HCT116 (cell line): ENCODE measurements around the gene RCVRN. TPM values are rescaled to one million over a fixed set of nuclear protein-coding genes. Genes with fewer than 3 reads are reported as not detected.
A peak's percentile ranks its signal among the peaks of the same experiment; 100 is the strongest.

ENCODE experiments used
- ATAC-seq: fragments of 200-7000 bp; cut with Tn5 transposase; 2 replicates; pipeline ENCODE4 v1.9.1; 2020; ENCODE audit warnings: mild to moderate bottlenecking, moderate library complexity
- BruUV-seq: library from RNA; stranded (reverse); fragments of 400-500 nt; replicated peaks from 2 replicates; lab custom pipeline; 2021; lab: Mats Ljungman, UMichigan
- CTCF ChIA-PET: fragments of 300-600 bp; sonication (Branson Sonifier 250); formaldehyde crosslinking; loops from one replicate; lab custom pipeline; 2021; ENCODE audit warnings: antibody characterized with exemption; lab: Charles Lee
- POLR2A ChIA-PET: fragments of 300-600, 350-600 bp; sonication (Branson Sonifier 250); formaldehyde crosslinking; loops from one replicate; lab custom pipeline; 2021; ENCODE audit warnings: antibody characterized with exemption; lab: Charles Lee
- RAD21 ChIA-PET, 2 experiments: fragments of 300-600 bp; sonication (Branson Sonifier 250); formaldehyde crosslinking; loops; one replicate each; lab custom pipeline; 2023; ENCODE audit warnings: low total read pairs in 2 of 2; ENCODE audit not compliant: uncharacterized antibody in 2 of 2, unreplicated experiment in 2 of 2, low non-redundant PET in 1 of 2; lab: Charles Lee
- DNase-seq: peaks from one replicate; pipeline ENCODE4 v3.0.0-alpha.2; 2010; ENCODE audit warnings: low read depth, low spot score
- H2AFZ ChIP-seq: fragments of 200-600 bp; shearing (Covaris generic), sonication (generic); 2 replicates; pipeline ENCODE4 v1.6.1; 2017; ENCODE audit warnings: low read depth, mixed run types, mixed read lengths, antibody characterized with exemption, low read length; ENCODE audit not compliant: poor library complexity, severe bottlenecking
- H3K27ac ChIP-seq: 2 replicates; pipeline ENCODE4 v1.5.1; 2012; ENCODE audit warnings: low read depth, low read length
- H3K27me3 ChIP-seq: fragments of 200-600 bp; sonication (generic); 2 replicates; pipeline ENCODE4 v1.6.1; 2016; ENCODE audit warnings: mixed run types, low read length, mixed read lengths; ENCODE audit not compliant: insufficient read depth
- H3K36me3 ChIP-seq, 2 experiments: fragments of 200-500 bp in 1 of 2; fragments of 200-600 bp in 1 of 2; sonication (Bioruptor generic) in 1 of 2; sonication (generic) in 1 of 2; 2 replicates each; pipeline versions ENCODE4 v1.5.1 to v1.6.1; 2014 to 2016; ENCODE audit warnings: low read length in 2 of 2, inconsistent platforms in 1 of 2, mixed read lengths in 1 of 2, mixed run types in 1 of 2; ENCODE audit not compliant: insufficient read depth in 2 of 2, control insufficient read depth in 1 of 2
- H3K4me1 ChIP-seq, 2 experiments: fragments of 200-600 bp in 1 of 2; sonication (generic) in 1 of 2; 2 replicates each; pipeline versions ENCODE4 v1.5.1 to v1.6.1; 2012 to 2017; ENCODE audit warnings: low read length in 2 of 2, inconsistent platforms in 1 of 2, mild to moderate bottlenecking in 1 of 2, mixed read lengths in 1 of 2, mixed run types in 1 of 2, moderate library complexity in 1 of 2; ENCODE audit not compliant: insufficient read depth in 2 of 2, control insufficient read depth in 1 of 2
- H3K4me2 ChIP-seq: fragments of 200-600 bp; sonication (generic); 2 replicates; pipeline ENCODE4 v1.6.1; 2017; ENCODE audit warnings: mixed run types, low read length, mixed read lengths
- H3K4me3 ChIP-seq, 2 experiments: fragments of 200-600 bp in 1 of 2; sonication (generic) in 1 of 2; replicated peaks in 1 of 2; 2 replicates each; pipeline ENCODE4 v1.5.1; 2011 to 2016; ENCODE audit warnings: low read length in 2 of 2, control low read depth in 1 of 2, low read depth in 1 of 2, mild to moderate bottlenecking in 1 of 2, mixed read lengths in 1 of 2, mixed run types in 1 of 2
- H3K79me2 ChIP-seq: fragments of 200-600 bp; sonication (generic); 2 replicates; pipeline ENCODE4 v1.6.1; 2017; ENCODE audit warnings: mild to moderate bottlenecking, mixed run types, low read length, moderate library complexity, mixed read lengths; ENCODE audit not compliant: insufficient read depth
- H3K9ac ChIP-seq: fragments of 200-600 bp; sonication (generic); 2 replicates; pipeline ENCODE4 v1.6.1; 2016; ENCODE audit warnings: low read length, mixed read lengths
- H3K9me2 ChIP-seq: fragments of 200-600 bp; sonication (generic), shearing (Covaris generic); 2 replicates; pipeline ENCODE4 v1.6.1; 2017; ENCODE audit warnings: mixed run types, mild to moderate bottlenecking, moderate library complexity; ENCODE audit not compliant: insufficient read depth
- H3K9me3 ChIP-seq, 2 experiments: fragments of 200-500 bp in 1 of 2; fragments of 200-600 bp in 1 of 2; sonication (Bioruptor generic) in 1 of 2; sonication (generic) in 1 of 2; 2 replicates each; pipeline ENCODE4 v1.6.1; 2014 to 2017; ENCODE audit warnings: low read length in 2 of 2, mixed read lengths in 2 of 2, inconsistent platforms in 1 of 2, low read depth in 1 of 2, mild to moderate bottlenecking in 1 of 2, mixed run types in 1 of 2, moderate library complexity in 1 of 2; ENCODE audit not compliant: control insufficient read depth in 1 of 2, insufficient read depth in 1 of 2
- H4K20me1 ChIP-seq: fragments of 200-600 bp; sonication (generic), shearing (Covaris generic); 2 replicates; pipeline ENCODE4 v1.6.1; 2017; ENCODE audit warnings: mixed run types, mild to moderate bottlenecking, moderate library complexity; ENCODE audit not compliant: insufficient read depth
- CEBPB ChIP-seq: IDR thresholded peaks from 2 replicates; pipeline ENCODE4 v1.6.1; 2012; ENCODE audit warnings: low read depth
- CTCF ChIP-seq, 3 experiments: fragments of 200-600 bp in 1 of 3; sonication (generic) in 1 of 3; IDR thresholded peaks in 2 of 3; conservative IDR thresholded peaks in 1 of 3; 2 replicates each; pipeline ENCODE4 v1.5.1; 2012 to 2017; ENCODE audit warnings: low read depth in 2 of 3, low read length in 2 of 3, antibody characterized with exemption in 1 of 3, borderline replicate concordance in 1 of 3, control low read depth in 1 of 3, mild to moderate bottlenecking in 1 of 3, mixed read lengths in 1 of 3, mixed run types in 1 of 3, moderate library complexity in 1 of 3; ENCODE audit not compliant: insufficient read depth in 1 of 3
- EZH2 ChIP-seq: fragments of 200-600 bp; sonication (generic); IDR thresholded peaks from 2 replicates; pipeline ENCODE4 v1.6.1; 2017; ENCODE audit warnings: antibody characterized with exemption, mixed run types
- JUND ChIP-seq: IDR thresholded peaks from 2 replicates; pipeline ENCODE4 v1.6.1; 2012
- POLR2A ChIP-seq: IDR thresholded peaks from 2 replicates; pipeline ENCODE4 v1.7.0; 2011; ENCODE audit warnings: borderline replicate concordance; ENCODE audit not compliant: insufficient read depth, insufficient read length; ENCODE audit errors: extremely low read depth
- POLR2AphosphoS5 ChIP-seq: IDR thresholded peaks from 2 replicates; pipeline ENCODE4 v1.6.1; 2011; ENCODE audit warnings: mild to moderate bottlenecking, low read depth, low read length, moderate library complexity
- TCF7L2 ChIP-seq: IDR thresholded peaks from 2 replicates; pipeline ENCODE4 v1.7.0; 2011; ENCODE audit warnings: borderline replicate concordance, inconsistent platforms; ENCODE audit not compliant: insufficient read depth, insufficient read length; ENCODE audit errors: extremely low read depth
- ZFX ChIP-seq: fragments of 450-650 bp; IDR thresholded peaks from 2 replicates; pipeline ENCODE4 v1.6.1; 2017
- ZNF274 ChIP-seq: fragments of 200-500 bp; sonication (Bioruptor generic); IDR thresholded peaks from 2 replicates; pipeline ENCODE4 v1.6.1; 2014; ENCODE audit warnings: mild to moderate bottlenecking, low read depth, low read length, inconsistent platforms
- intact Hi-C: fragments of 100-400 bp; cut with micrococcal nuclease; formaldehyde crosslinking; loops from 2 replicates; pipeline ENCODE4 v1.10.0; 2022
- total RNA-seq: library from RNA; stranded (reverse); gene quantifications from one replicate; pipeline ENCODE4 v1.2.1, GENCODE V29; 2021; ENCODE audit not compliant: unreplicated experiment

RCVRN gene
- total RNA-seq, 1 experiment from 2014 or later, result not detected

DNA sequence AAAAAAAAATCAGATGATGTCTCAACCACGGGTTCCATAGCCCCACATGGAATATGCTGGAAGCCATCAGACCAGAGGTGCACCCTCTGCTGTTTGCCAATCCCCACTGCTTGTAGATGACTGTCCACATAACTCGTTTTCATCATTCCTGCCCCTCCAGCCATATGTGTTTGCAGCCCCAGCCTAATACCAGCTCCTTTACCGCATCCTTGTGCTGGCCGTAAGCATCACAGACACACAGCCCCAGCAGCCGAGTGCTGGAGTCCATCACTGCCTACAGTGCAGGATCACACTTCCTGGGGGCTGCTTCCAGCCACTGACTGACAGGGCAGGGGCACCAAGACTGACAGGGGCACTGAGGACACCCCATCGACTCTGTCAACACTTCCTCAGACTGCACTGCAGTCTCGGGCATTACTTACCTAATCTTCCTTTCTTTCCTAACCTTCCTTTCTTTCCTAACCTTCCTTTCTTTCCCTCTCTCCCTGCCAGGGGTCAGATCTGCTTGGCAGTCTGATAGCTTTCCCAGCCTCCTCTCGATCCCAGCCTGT is 5.0 kb downstream of the RCVRN start:
- no peaks in the 10 kb centered on the region for H4K20me1 ChIP-seq
- ChIA-PET CTCF (interaction anchor here (1.1 kb wide), 1 partner anchor 12 kb away, joined by 3 read pairs; no protein-coding TSS in a partner anchor), RAD21 (no interaction called here), POLR2A (no interaction called here)
- TF ChIP-seq CEBPB (no peak), CTCF (IDR thresholded peaks at IDR 0.05 in 2 of 3, conservative IDR thresholded peaks at IDR 0.05 in 1 of 3; ENCODE audit: borderline replicate concordance in 1 of 3, insufficient read depth in 1 of 3, low read depth in 2 of 3, low read length in 2 of 3) (0 out of 6 replicates have a peak, but pooled peaks of 1 of the 3 experiments have one; percentile 1), EZH2 (no peak)
- H2AFZ ChIP-seq, result no peak overlapping the region
- no peak overlapping the region for H3K9ac ChIP-seq
- H3K36me3 ChIP-seq, result no peaks in the 10 kb centered on the region
- no peak overlapping the region for H3K4me2 ChIP-seq
- no peaks in the 10 kb centered on the region for H3K9me2 ChIP-seq
- H3K9me3 ChIP-seq, result no peaks in the 10 kb centered on the region
- peaks cover 4 to 7% of the 10 kb centered on the region in 2 experiments; a peak in 3 of 4 replicates for H3K4me1 ChIP-seq
- no peak overlapping the region for H3K27ac ChIP-seq
- peaks cover 11% of the 10 kb centered on the region; the same call in 1 of the 2 replicates for H3K27me3 ChIP-seq
- ATAC-seq (no peak), DNase-seq (no peak)
- BruUV-seq, result no TSS peak
- H3K79me2 ChIP-seq, result no peaks in the 10 kb centered on the region
- intact Hi-C loops, result no loop called here
- no peak overlapping the region for H3K4me3 ChIP-seq

DNA sequence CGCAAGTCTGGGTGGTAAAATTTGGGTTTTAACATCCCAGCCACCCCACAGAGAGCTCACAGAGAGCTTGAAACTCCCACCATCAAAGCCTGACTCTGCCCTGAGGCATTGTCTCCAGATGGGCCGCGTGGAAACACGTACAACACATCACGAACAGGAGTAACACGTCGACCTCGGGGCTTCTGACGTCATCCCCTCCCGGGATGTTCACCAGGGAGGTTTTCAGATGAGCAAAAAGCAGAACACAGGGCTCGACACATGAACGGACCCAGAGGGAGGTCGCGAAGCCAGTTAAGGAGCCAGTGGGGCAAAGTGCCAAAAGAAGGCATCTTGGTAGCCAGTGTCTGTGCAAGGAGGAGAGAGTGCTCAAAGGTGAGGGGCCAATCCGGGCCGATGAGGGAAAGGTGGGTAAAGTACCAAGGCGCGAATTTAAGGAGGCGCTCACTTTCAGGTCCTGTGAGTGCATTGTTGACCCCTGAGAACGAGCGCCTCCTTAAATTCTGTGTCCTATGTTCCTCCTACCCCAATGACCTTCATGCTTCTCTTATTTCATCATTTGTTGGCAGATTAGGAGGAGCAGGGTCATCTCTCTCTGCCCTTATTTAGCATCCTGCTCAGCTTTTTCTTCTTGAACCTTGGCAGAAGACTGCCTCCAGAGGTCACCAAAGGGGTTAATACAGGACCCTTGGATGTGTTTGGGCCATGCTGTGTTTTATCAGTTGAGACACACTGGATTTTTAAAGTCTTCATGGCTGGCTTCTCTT is 5.6 kb downstream of the RCVRN start:
- H3K79me2 ChIP-seq, result no peaks in the 10 kb centered on the region
- CTCF ChIA-PET, result no interaction called here

More for the DNA sequence above, 5.6 kb downstream of the RCVRN start:
- Histone ChIP-seq H3K9me3 (no peaks in the 10 kb centered on the region), H3K27ac (no peak overlapping the region), H3K4me3 (no peak overlapping the region), H4K20me1 (no peaks in the 10 kb centered on the region), H3K9ac (no peak overlapping the region), H3K9me2 (no peaks in the 10 kb centered on the region), H3K27me3 (peaks cover 15% of the 10 kb centered on the region; the same call in 1 of the 2 replicates), H3K4me1 (peaks cover 4 to 7% of the 10 kb centered on the region in 2 experiments; a peak in 3 of 4 replicates), H3K36me3 (no peaks in the 10 kb centered on the region), H2AFZ (no peak overlapping the region), H3K4me2 (no peak overlapping the region)
- RAD21 ChIA-PET, result no interaction called here
- DNase-seq (no peak), ATAC-seq (no peak)
- BruUV-seq, result no TSS peak
- POLR2A ChIA-PET, result no interaction called here
- intact Hi-C loops, result no loop called here
- TF ChIP-seq TCF7L2 (no peak), POLR2AphosphoS5 (no peak), POLR2A (no peak), ZNF274 (no peak), ZFX (no peak), CEBPB (no peak), JUND (no peak)
